A549 treated with Mapracorat at 1 μM for 4 hours (cell line): ENCODE measurements around the gene CTH. TPM values are rescaled to one million over a fixed set of nuclear protein-coding genes. Genes with fewer than 3 reads are reported as not detected.

Source experiments
- total RNA-seq: library from RNA; stranded (reverse); fragments of 200-300 nt; extraction: Qiagen RNA extraction; gene quantifications from 5 replicates; pipeline ENCODE4 v1.2.3, GENCODE V29; 2022

The CTH gene
- total RNA-seq: 1.2 to 1.8 TPM (median 1.5 TPM) in 5 replicates

GRCh38 chr1:70410604-70411359 lies at the start of gene CTH:
Gene CTH, plus strand, starts transcription at chr1:70411268. Its CDS starts 148 bp downstream, at chr1:70411416.

Other genes starting within 250 kb of the CTH start
- gene LRRC40, start 205.7 kb upstream of the CTH start, total RNA-seq: 7.6 to 9.7 TPM (median 9.6 TPM) in 5 replicates
- gene SRSF11, start 189.9 kb upstream of the CTH start, total RNA-seq: 59.1 to 80.3 TPM (median 74.2 TPM) in 5 replicates
- 7.0 to 9.6 TPM (median 7.9 TPM) in 5 replicates for gene ANKRD13C, start 56.5 kb upstream of the CTH start, total RNA-seq